ENCODE results near the gene PCDHGB1.

- TF ChIP-seq CTCF (conservative IDR thresholded peaks at IDR 0.05; ENCODE audit: low read length) (no peak), EZH2phosphoT487 (IDR thresholded peaks at IDR 0.05; ENCODE audit: borderline replicate concordance, low read depth, low read length) (no peak)
Observed at GRCh38 chr5:141374627-141375026, 24.7 kb downstream of the PCDHGB1 start.

Data from OCI-LY7 (cell line).